Mammary epithelial cell (primary cell): Measurements from ENCODE around the gene FGD3.

Source experiments
- CTCF ChIP-seq, 2 donors: IDR thresholded peaks in 1 of 2; conservative IDR thresholded peaks in 1 of 2; 2 replicates each; pipeline ENCODE4 v1.5.1; 2011 to 2012; ENCODE audit warnings: inconsistent platforms in 2 of 2, low read length in 2 of 2, mild to moderate bottlenecking in 2 of 2, control low read depth in 1 of 2, low read depth in 1 of 2; ENCODE audit not compliant: insufficient read depth in 1 of 2; ENCODE audit errors: extremely low read depth in 1 of 2
- EZH2 ChIP-seq: IDR thresholded peaks from 2 replicates; pipeline ENCODE4 v1.6.1; 2012; ENCODE audit warnings: low read length, inconsistent platforms, borderline replicate concordance

DNA sequence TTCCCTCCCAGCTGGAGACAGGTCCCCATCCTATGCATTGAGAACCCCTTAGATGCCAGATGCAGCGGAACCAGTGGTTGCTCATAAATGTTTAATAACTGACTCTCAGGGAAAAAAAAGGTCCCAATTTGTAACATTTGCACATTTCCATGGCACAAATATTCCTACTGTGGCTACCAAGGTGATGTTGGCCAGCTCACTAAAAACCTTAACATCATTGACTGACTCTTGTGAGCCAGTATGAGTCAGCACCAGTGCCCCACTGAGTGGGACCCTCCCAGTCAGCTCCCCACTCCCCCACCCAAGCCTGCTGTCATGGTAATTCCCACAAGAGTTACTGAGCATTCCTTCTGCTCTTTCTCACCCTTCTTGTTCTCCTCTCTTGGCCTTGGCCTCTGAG is 26.9 kb upstream of the FGD3 start:
- TF ChIP-seq CTCF (conservative IDR thresholded peaks at IDR 0.05 in 1 of 2, IDR thresholded peaks at IDR 0.05 in 1 of 2; ENCODE audit: extremely low read depth in 1 of 2, insufficient read depth in 1 of 2, low read depth in 1 of 2, low read length in 2 of 2), result no peak
- TF ChIP-seq EZH2, result no peak
